Natural killer cell (primary cell): Measurements from ENCODE around the gene LRCH1. TPM values are rescaled to one million over a fixed set of nuclear protein-coding genes. Genes with fewer than 3 reads are reported as not detected.

ENCODE experiments used
- ATAC-seq, 3 donors: fragments of 150-1000 bp in 2 of 3; fragments of 200-7000 bp in 1 of 3; cut with Tn5 transposase; 1 replicate in 1 of 3; 2 replicates in 2 of 3; pipeline ENCODE4 v1.10.0; 2021; ENCODE audit warnings: mild to moderate bottlenecking in 2 of 3, moderate library complexity in 2 of 3
- DNase-seq, 2 donors: peaks; one replicate each; pipeline versions ENCODE4 v3.0.0 to v3.0.0-alpha.2; 2013 to 2021; ENCODE audit warnings: mixed read lengths in 1 of 2
- H3K27ac ChIP-seq: one replicate; pipeline ENCODE4 v1.5.1; 2013; ENCODE audit warnings: mild to moderate bottlenecking, low read length
- H3K27me3 ChIP-seq: one replicate; pipeline ENCODE4 v1.6.1; 2013; ENCODE audit warnings: low read length; ENCODE audit not compliant: control insufficient read depth, insufficient read depth
- H3K36me3 ChIP-seq: one replicate; pipeline ENCODE4 v1.6.1; 2013; ENCODE audit warnings: low read length; ENCODE audit not compliant: control insufficient read depth, insufficient read depth
- H3K4me1 ChIP-seq: one replicate; pipeline ENCODE4 v1.6.1; 2013; ENCODE audit warnings: low read length; ENCODE audit not compliant: control insufficient read depth, insufficient read depth
- H3K4me3 ChIP-seq: one replicate; pipeline ENCODE4 v1.5.1; 2013; ENCODE audit warnings: low read length
- H3K9me3 ChIP-seq: one replicate; pipeline ENCODE4 v1.6.1; 2013; ENCODE audit warnings: low read length; ENCODE audit not compliant: control insufficient read depth, insufficient read depth
- H3K27ac Mint-ChIP-seq, 2 donors: one replicate each; pipeline ENCODE4 v1.8.0; 2022; ENCODE audit warnings: mild to moderate bottlenecking in 2 of 2, mixed read lengths in 2 of 2, moderate library complexity in 1 of 2
- H3K27me3 Mint-ChIP-seq, 2 donors: one replicate each; pipeline ENCODE4 v1.8.0; 2022; ENCODE audit warnings: low read depth in 2 of 2, mixed read lengths in 2 of 2
- H3K36me3 Mint-ChIP-seq: one replicate; pipeline ENCODE4 v1.8.0; 2022; ENCODE audit warnings: mixed read lengths
- H3K4me1 Mint-ChIP-seq, 2 donors: one replicate each; pipeline ENCODE4 v1.8.0; 2022; ENCODE audit warnings: mixed read lengths in 2 of 2
- H3K4me3 Mint-ChIP-seq: one replicate; pipeline ENCODE4 v1.8.0; 2022; ENCODE audit warnings: mild to moderate bottlenecking, moderate library complexity, mixed read lengths
- H3K9me3 Mint-ChIP-seq, 2 donors: one replicate each; pipeline ENCODE4 v1.8.0; 2022; ENCODE audit warnings: mixed read lengths in 2 of 2
- WGBS: methylation state at CpG from one replicate; pipeline ENCODE4 v1.1.7; 2013; ENCODE audit warnings: missing lambda C conversion rate; ENCODE audit not compliant: insufficient coverage; 5-methylcytosine and 5-hydroxymethylcytosine counted together
- intact Hi-C: fragments of 100-400 bp; cut with micrococcal nuclease; formaldehyde crosslinking; loops from one replicate; pipeline ENCODE4 v1.14.2; 2022
- total RNA-seq, 4 donors: library from RNA; stranded (reverse); fragments of 120-200 nt in 1 of 4; gene quantifications; one replicate each; pipeline versions ENCODE4 v1.2.3 to v1.2.4, GENCODE V29; 2013 to 2022
- TF ChIP-seq, protein P1 (sequence below): fragments of 200-600 bp; IDR thresholded peaks from one replicate; pipeline ENCODE4 v1.8.0; 2022; ENCODE audit warnings: antibody characterized with exemption

Gene LRCH1
- total RNA-seq, 3 donors from 2014 or later (not counting 1 experiment from before 2014, with no cell fraction given) = 23.7 to 32.2 (median 29.6) TPM

GRCh38 chr13:46796515-46797474, 243.8 kb downstream of the LRCH1 start, which contains the start of gene ESD:
Gene ESD, minus strand, starts transcription at chr13:46797161. Its CDS starts 5,748 bp downstream, at chr13:46791413.
- 1% methylated on average over 77 of the region's 77 CpGs for WGBS
- Histone ChIP-seq H3K4me1 (peaks cover 16% of the 10 kb centered on the region), H3K27me3 (no peaks in the 10 kb centered on the region), H3K27ac (peak within 1 kb of the TSS; percentile 75), H3K36me3 (no peaks in the 10 kb centered on the region), H3K4me3 (peak within 1 kb of the TSS; percentile 89), H3K9me3 (no peaks in the 10 kb centered on the region)
- peak within 1 kb of the TSS; percentile 96 for H3K4me3 Mint-ChIP-seq
- no peaks in the 10 kb centered on the region for H3K36me3 Mint-ChIP-seq
- H3K4me1 Mint-ChIP-seq = peaks cover 15 to 18% of the 10 kb centered on the region in 2 donors
- intact Hi-C loops = loop anchor here (5.0 kb wide), 1 partner anchor 44 kb away; no protein-coding TSS in a partner anchor
- DNase-seq = peak; percentile 73 to 90
- TF ChIP-seq, protein P1, sequence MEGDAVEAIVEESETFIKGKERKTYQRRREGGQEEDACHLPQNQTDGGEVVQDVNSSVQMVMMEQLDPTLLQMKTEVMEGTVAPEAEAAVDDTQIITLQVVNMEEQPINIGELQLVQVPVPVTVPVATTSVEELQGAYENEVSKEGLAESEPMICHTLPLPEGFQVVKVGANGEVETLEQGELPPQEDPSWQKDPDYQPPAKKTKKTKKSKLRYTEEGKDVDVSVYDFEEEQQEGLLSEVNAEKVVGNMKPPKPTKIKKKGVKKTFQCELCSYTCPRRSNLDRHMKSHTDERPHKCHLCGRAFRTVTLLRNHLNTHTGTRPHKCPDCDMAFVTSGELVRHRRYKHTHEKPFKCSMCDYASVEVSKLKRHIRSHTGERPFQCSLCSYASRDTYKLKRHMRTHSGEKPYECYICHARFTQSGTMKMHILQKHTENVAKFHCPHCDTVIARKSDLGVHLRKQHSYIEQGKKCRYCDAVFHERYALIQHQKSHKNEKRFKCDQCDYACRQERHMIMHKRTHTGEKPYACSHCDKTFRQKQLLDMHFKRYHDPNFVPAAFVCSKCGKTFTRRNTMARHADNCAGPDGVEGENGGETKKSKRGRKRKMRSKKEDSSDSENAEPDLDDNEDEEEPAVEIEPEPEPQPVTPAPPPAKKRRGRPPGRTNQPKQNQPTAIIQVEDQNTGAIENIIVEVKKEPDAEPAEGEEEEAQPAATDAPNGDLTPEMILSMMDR = no peak
- H3K27me3 Mint-ChIP-seq = peaks cover 0 to 5% of the 10 kb centered on the region in 2 donors
- no peaks in the 10 kb centered on the region for H3K9me3 Mint-ChIP-seq
- peak; percentile 89 to 93 (median 92) for ATAC-seq
- H3K27ac Mint-ChIP-seq = peak within 1 kb of the TSS; percentile 84 to 93

- peak in 1 of 2 donors; percentile 11 for DNase-seq
- intact Hi-C loops = loop anchor here (5.0 kb wide), 1 partner anchor 45 kb away; no protein-coding TSS in a partner anchor
- H3K9me3 Mint-ChIP-seq = no peaks in the 10 kb centered on the region
- Histone ChIP-seq H3K27me3 (no peaks in the 10 kb centered on the region), H3K9me3 (no peaks in the 10 kb centered on the region), H3K4me3 (peak overlapping the region; percentile 89), H3K27ac (peak overlapping the region; percentile 75), H3K4me1 (peaks cover 16% of the 10 kb centered on the region), H3K36me3 (no peaks in the 10 kb centered on the region)
- no peak for ATAC-seq
- peak overlapping the region; percentile 84 to 93 for H3K27ac Mint-ChIP-seq
- WGBS = 78% methylated on average over 9 of the region's 9 CpGs
- H3K4me3 Mint-ChIP-seq = peak overlapping the region; percentile 96
- TF ChIP-seq, protein P1 = no peak
- peaks cover 15 to 18% of the 10 kb centered on the region in 2 donors for H3K4me1 Mint-ChIP-seq
- H3K27me3 Mint-ChIP-seq = peaks cover 0 to 5% of the 10 kb centered on the region in 2 donors
- H3K36me3 Mint-ChIP-seq = no peaks in the 10 kb centered on the region
Observed at GRCh38 chr13:46797501-46798237, 244.7 kb downstream of the LRCH1 start.

GRCh38 chr13:46799139-46799538, 246.2 kb downstream of the LRCH1 start:
- no peaks in the 10 kb centered on the region for H3K27me3 ChIP-seq
- Mint-ChIP-seq H3K27ac (no peak overlapping the region), H3K9me3 (no peaks in the 10 kb centered on the region), H3K4me1 (peaks cover 15 to 18% of the 10 kb centered on the region in 2 donors), H3K36me3 (no peaks in the 10 kb centered on the region), H3K27me3 (peaks cover 0 to 9% of the 10 kb centered on the region in 2 donors), H3K4me3 (no peak overlapping the region)
- DNase-seq (no peak), ATAC-seq (no peak)
- WGBS = 93% methylated on average over 3 of the region's 4 CpGs
- no peak overlapping the region for H3K27ac ChIP-seq
- intact Hi-C loops = loop anchor here (5.0 kb wide), 1 partner anchor 47 kb away; no protein-coding TSS in a partner anchor
- peaks cover 16% of the 10 kb centered on the region for H3K4me1 ChIP-seq
- TF ChIP-seq, protein P1 = no peak
- no peaks in the 10 kb centered on the region for H3K36me3 ChIP-seq
- H3K9me3 ChIP-seq = no peaks in the 10 kb centered on the region
- H3K4me3 ChIP-seq = no peak overlapping the region
